BLaER1 treated with 17β-estradiol and CSF1 and Interleukin-3, amounts not matched to agents 10 nM and 100 nM (cell line): Measurements from ENCODE around the gene MPRIP.

Experiments used
- H3K27ac ChIP-seq, 11 experiments: shearing (Covaris generic); formaldehyde crosslinking; 2 replicates each; pipeline ENCODE4 v1.8.1; 2022
- H3K27me3 ChIP-seq, 11 experiments: shearing (Covaris generic); formaldehyde crosslinking; 2 replicates each; pipeline ENCODE4 v1.8.1; 2022
- H3K36me3 ChIP-seq, 11 experiments: shearing (Covaris generic); formaldehyde crosslinking; 2 replicates each; pipeline ENCODE4 v1.8.1; 2022
- H3K4me1 ChIP-seq, 10 experiments: shearing (Covaris generic); formaldehyde crosslinking; 2 replicates each; pipeline ENCODE4 v1.8.1; 2022
- H3K4me2 ChIP-seq, 11 experiments: shearing (Covaris generic); formaldehyde crosslinking; 2 replicates each; pipeline ENCODE4 v1.8.1; 2022
- H3K4me3 ChIP-seq, 10 experiments: shearing (Covaris generic); formaldehyde crosslinking; 2 replicates each; pipeline ENCODE4 v1.8.1; 2022
- H3K9ac ChIP-seq, 11 experiments: shearing (Covaris generic); formaldehyde crosslinking; 2 replicates each; pipeline ENCODE4 v1.8.1; 2022
- H3K9me3 ChIP-seq, 11 experiments: shearing (Covaris generic); formaldehyde crosslinking; replicated peaks in 1 of 11; 2 replicates each; pipeline ENCODE4 v1.8.1; 2022
- H4K20me1 ChIP-seq, 11 experiments: shearing (Covaris generic); formaldehyde crosslinking; 2 replicates each; pipeline ENCODE4 v1.8.1; 2022
- Cebpa-rat ChIP-seq, 11 experiments: shearing (Covaris generic); IDR thresholded peaks; 2 replicates each; pipeline ENCODE4 v1.8.1; 2022

MPRIP gene

GRCh38 chr17:17206913-17207335, 164.7 kb downstream of the MPRIP start:
- Histone ChIP-seq H3K4me2 (0 out of 22 replicates have a peak overlapping the region, but pooled peaks of 1 of the 11 experiments have one; percentile 99), H3K27ac (peak overlapping the region in 9 of 11 experiments; percentile 75 to 95 (median 89); a peak in 15 of 22 replicates), H3K9ac (no peak overlapping the region), H4K20me1 (peaks cover 10 to 41% (median 24%) of the 10 kb centered on the region in 11 experiments; a peak in 17 of 22 replicates), H3K4me1 (peaks cover 30 to 50% (median 49%) of the 10 kb centered on the region in 10 experiments), H3K27me3 (no peaks in the 10 kb centered on the region), H3K36me3 (peaks cover 16 to 45% (median 28%) of the 10 kb centered on the region in 11 experiments), H3K4me3 (no peak overlapping the region), H3K9me3 (0 out of 22 replicates have a peak, but pooled peaks cover 0 to 4% (median 0%) of the 10 kb centered on the region in 11 experiments)
- TF ChIP-seq Cebpa-rat (IDR thresholded peaks at IDR 0.05) = no peak

GRCh38 chr17:17207998-17208397, 165.7 kb downstream of the MPRIP start:
- Histone ChIP-seq H3K4me3 (no peak overlapping the region), H3K27ac (no peak overlapping the region), H3K4me1 (peaks cover 30 to 48% (median 42%) of the 10 kb centered on the region in 10 experiments), H4K20me1 (peaks cover 3 to 42% (median 18%) of the 10 kb centered on the region in 11 experiments; a peak in 17 of 22 replicates), H3K36me3 (peaks cover 10 to 42% (median 24%) of the 10 kb centered on the region in 11 experiments), H3K9ac (no peak overlapping the region), H3K27me3 (no peaks in the 10 kb centered on the region), H3K4me2 (no peak overlapping the region), H3K9me3 (0 out of 22 replicates have a peak, but pooled peaks cover 0 to 4% (median 0%) of the 10 kb centered on the region in 11 experiments)
- TF ChIP-seq Cebpa-rat (IDR thresholded peaks at IDR 0.05) = no peak

DNA sequence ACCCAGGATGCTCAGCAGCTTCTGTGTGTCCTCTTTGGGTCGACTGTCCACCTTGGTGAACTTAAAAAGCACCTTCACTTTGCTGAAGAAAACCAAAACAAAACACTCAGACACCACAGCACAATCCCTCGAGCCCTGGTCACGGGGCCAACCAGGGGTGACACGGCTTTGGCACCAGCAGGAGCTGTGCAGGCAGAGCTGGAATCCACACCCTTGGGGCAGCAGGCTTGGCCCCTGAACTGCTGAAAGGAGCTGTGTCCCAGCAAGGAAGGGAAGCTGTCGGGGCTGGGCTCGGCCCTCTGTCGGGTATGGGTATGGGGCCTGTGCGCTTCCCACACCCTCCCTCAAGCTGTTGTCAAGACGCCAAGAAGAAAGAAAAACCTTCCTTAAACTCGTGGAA, 171.5 kb downstream of the MPRIP start:
- TF ChIP-seq Cebpa-rat (IDR thresholded peaks at IDR 0.05) = no peak
- peaks cover 59 to 89% (median 77%) of the 10 kb centered on the region in 11 experiments for H3K36me3 ChIP-seq
- no peak overlapping the region for H3K4me3 ChIP-seq
- peak overlapping the region in 2 of 11 experiments; percentile 7 to 16; a peak in 1 of 22 replicates for H3K9ac ChIP-seq
- no peaks in the 10 kb centered on the region for H3K27me3 ChIP-seq
- H3K9me3 ChIP-seq = no peaks in the 10 kb centered on the region
- H3K4me1 ChIP-seq = peaks cover 0 to 17% (median 11%) of the 10 kb centered on the region in 10 experiments; a peak in 15 of 20 replicates
- peaks cover 0 to 81% (median 0%) of the 10 kb centered on the region in 11 experiments; a peak in 9 of 22 replicates for H4K20me1 ChIP-seq
- no peak overlapping the region for H3K4me2 ChIP-seq
- H3K27ac ChIP-seq = 0 out of 22 replicates have a peak overlapping the region, but pooled peaks of 1 of the 11 experiments have one; percentile 22

DNA sequence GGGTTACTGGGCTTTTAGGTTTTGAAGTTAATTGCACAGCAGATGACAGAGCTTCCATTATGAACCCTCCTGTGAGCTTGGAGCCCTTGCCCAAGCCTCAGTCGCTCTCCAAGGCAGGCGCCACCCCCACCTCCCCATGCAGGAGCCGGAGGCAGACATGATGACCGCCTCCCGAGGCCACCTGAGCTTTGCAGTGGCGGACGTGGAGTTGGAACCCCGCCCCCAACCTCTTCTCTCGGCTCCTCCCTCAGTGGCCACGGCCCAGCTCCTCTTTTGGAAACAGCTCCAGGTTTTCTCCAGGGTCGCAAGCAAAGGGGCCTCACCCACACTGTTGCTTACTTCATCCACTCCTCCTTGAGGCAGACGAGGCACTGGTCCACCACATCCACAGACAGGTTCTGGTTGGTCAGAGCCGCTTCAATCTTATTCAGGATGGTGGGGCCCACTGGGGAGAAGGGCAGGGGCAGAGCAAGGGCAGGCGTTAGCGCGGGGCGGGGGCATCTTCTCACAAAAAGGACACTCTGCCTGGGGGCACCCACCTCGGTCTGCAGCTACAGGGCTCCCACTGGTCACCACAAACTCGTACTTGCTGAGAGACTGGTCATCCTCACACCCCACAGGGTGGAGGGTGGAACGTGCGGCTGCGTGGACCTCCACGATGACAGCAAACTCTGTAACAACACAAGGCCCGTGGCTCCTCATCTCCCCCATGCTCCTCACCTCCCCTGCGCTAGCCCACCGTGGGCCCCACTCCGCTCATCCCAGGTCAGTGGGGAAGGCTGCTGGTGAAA, 172.6 kb downstream of the MPRIP start:
- Histone ChIP-seq H3K9me3 (no peaks in the 10 kb centered on the region), H3K4me3 (no peak overlapping the region), H4K20me1 (peaks cover 0 to 90% (median 0%) of the 10 kb centered on the region in 11 experiments; a peak in 9 of 22 replicates), H3K4me2 (no peak overlapping the region), H3K36me3 (peaks cover 67 to 99% (median 85%) of the 10 kb centered on the region in 11 experiments), H3K9ac (no peak overlapping the region), H3K4me1 (peaks cover 0 to 17% (median 11%) of the 10 kb centered on the region in 10 experiments; a peak in 15 of 20 replicates), H3K27ac (no peak overlapping the region), H3K27me3 (no peaks in the 10 kb centered on the region)
- TF ChIP-seq Cebpa-rat (IDR thresholded peaks at IDR 0.05) = no peak

DNA sequence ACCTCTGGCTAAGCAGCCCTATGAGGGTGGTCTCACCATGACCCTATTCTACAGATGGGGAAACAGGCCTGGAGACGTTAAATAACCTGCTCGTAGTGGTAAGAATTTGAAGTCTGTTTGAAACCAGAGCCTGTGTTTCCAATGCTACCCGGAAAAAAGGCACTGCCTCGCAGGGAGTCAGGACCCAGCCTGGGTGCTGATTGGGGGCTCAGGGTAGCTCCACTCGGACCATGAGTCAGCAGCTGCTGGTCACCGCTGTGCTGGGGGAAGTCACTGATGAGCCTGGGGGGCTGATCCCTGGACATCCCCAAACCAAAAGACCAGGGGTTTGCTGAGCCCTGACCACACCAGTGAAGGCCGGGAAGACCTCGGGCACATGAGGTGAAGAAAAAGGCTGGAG, 173.3 kb downstream of the MPRIP start:
- Histone ChIP-seq H3K9ac (no peak overlapping the region), H3K36me3 (peaks cover 74 to 99% (median 91%) of the 10 kb centered on the region in 11 experiments), H3K4me1 (peaks cover 0 to 17% (median 11%) of the 10 kb centered on the region in 10 experiments; a peak in 15 of 20 replicates), H3K9me3 (no peaks in the 10 kb centered on the region), H3K27ac (no peak overlapping the region), H3K27me3 (no peaks in the 10 kb centered on the region), H4K20me1 (peaks cover 0 to 97% (median 0%) of the 10 kb centered on the region in 11 experiments; a peak in 9 of 22 replicates), H3K4me3 (no peak overlapping the region), H3K4me2 (no peak overlapping the region)
- no peak for TF ChIP-seq Cebpa-rat (IDR thresholded peaks at IDR 0.05)

DNA sequence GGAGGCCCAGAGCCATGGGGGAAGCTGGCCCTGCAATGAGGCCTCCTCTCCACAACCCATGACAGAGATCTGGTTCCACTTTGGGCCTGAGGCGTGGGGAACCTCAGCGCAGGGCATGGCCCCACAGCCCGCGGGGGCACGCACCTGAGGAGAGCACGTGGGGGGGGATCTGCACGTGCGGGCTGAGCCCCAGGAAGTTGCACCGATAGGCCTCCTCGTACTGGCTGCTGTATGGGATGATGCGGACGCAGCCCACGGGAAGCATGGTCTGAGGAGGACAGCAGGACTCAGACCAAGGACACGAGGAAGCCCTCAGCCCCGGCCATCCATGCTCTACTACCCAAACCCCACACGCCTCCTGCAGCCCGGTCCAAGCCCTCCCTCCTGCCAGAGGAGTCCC, 174.0 kb downstream of the MPRIP start:
- Histone ChIP-seq H3K4me2 (no peak overlapping the region), H3K27ac (no peak overlapping the region), H3K27me3 (no peaks in the 10 kb centered on the region), H3K36me3 (peaks cover 81 to 99% (median 94%) of the 10 kb centered on the region in 11 experiments), H3K9me3 (no peaks in the 10 kb centered on the region), H3K4me1 (peaks cover 0 to 15% (median 10%) of the 10 kb centered on the region in 10 experiments; a peak in 15 of 20 replicates), H3K9ac (no peak overlapping the region), H3K4me3 (no peak overlapping the region), H4K20me1 (peaks cover 0 to 97% (median 0%) of the 10 kb centered on the region in 11 experiments; a peak in 10 of 22 replicates)
- TF ChIP-seq Cebpa-rat (IDR thresholded peaks at IDR 0.05) = no peak

- no peaks in the 10 kb centered on the region for H3K27me3 ChIP-seq
- H3K4me1 ChIP-seq = peaks cover 0 to 11% (median 6%) of the 10 kb centered on the region in 10 experiments; a peak in 15 of 20 replicates
- H3K9ac ChIP-seq = no peak overlapping the region
- no peak overlapping the region for H3K4me2 ChIP-seq
- H3K9me3 ChIP-seq = no peaks in the 10 kb centered on the region
- TF ChIP-seq Cebpa-rat (IDR thresholded peaks at IDR 0.05) = no peak
- no peak overlapping the region for H3K27ac ChIP-seq
- H4K20me1 ChIP-seq = peaks cover 0 to 97% (median 0%) of the 10 kb centered on the region in 11 experiments; a peak in 10 of 22 replicates
- peaks cover 86 to 100% (median 94%) of the 10 kb centered on the region in 11 experiments for H3K36me3 ChIP-seq
- H3K4me3 ChIP-seq = no peak overlapping the region
Observed at GRCh38 chr17:17216776-17217175, 174.5 kb downstream of the MPRIP start.

DNA sequence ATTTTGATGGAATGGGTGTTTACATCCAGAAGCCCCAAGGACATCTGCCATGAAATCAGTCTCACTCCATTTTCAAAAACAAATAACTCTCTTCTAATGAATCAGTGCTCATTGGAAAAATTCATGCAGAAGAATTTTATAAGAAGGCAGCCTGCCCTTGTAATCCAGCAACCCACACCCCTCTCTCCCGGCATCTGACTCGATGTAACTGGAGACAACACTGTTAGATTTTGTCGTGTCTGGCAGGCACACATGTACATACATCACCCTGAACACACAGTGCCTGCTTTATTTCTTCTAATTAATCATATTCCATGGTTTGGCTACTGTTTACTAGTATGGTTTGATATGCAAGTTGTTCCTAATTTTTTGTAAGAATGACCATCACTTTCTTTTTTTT, 175.7 kb downstream of the MPRIP start:
- TF ChIP-seq Cebpa-rat (IDR thresholded peaks at IDR 0.05) = no peak
- H3K27ac ChIP-seq = no peak overlapping the region
- H3K9ac ChIP-seq = no peak overlapping the region
- no peak overlapping the region for H3K4me3 ChIP-seq
- no peaks in the 10 kb centered on the region for H3K27me3 ChIP-seq
- no peaks in the 10 kb centered on the region for H3K9me3 ChIP-seq
- peaks cover 89 to 100% (median 97%) of the 10 kb centered on the region in 11 experiments for H3K36me3 ChIP-seq
- H3K4me2 ChIP-seq = no peak overlapping the region
- H3K4me1 ChIP-seq = peaks cover 0 to 9% (median 4%) of the 10 kb centered on the region in 10 experiments; a peak in 11 of 20 replicates
- peaks cover 0 to 97% (median 0%) of the 10 kb centered on the region in 11 experiments; a peak in 10 of 22 replicates for H4K20me1 ChIP-seq

GRCh38 chr17:17220529-17220928, 178.3 kb downstream of the MPRIP start:
- Histone ChIP-seq H3K27me3 (no peaks in the 10 kb centered on the region), H3K27ac (no peak overlapping the region), H3K4me3 (no peak overlapping the region), H3K4me2 (no peak overlapping the region), H4K20me1 (peaks cover 0 to 98% (median 0%) of the 10 kb centered on the region in 11 experiments; a peak in 10 of 22 replicates), H3K36me3 (peaks cover 90 to 100% (median 97%) of the 10 kb centered on the region in 11 experiments), H3K9ac (no peak overlapping the region), H3K4me1 (peaks cover 0 to 27% (median 10%) of the 10 kb centered on the region in 10 experiments; a peak in 12 of 20 replicates), H3K9me3 (no peaks in the 10 kb centered on the region)
- no peak for TF ChIP-seq Cebpa-rat (IDR thresholded peaks at IDR 0.05)
